HG02884 (cell line): ENCODE data around the gene PTPN11.
"Not testable (repeated sequence)": the region's sequence is repeated elsewhere in the genome, so short reads cannot be mapped to it uniquely, and the experiment has no call there.

Experiments used
- ATAC-seq: cut with Tn5 transposase; IDR thresholded peaks from one replicate; pipeline ENCODE4 v1.9.1; 2021; ENCODE audit warnings: mild to moderate bottlenecking, moderate library complexity; ENCODE audit not compliant: unreplicated experiment

The PTPN11 gene

DNA sequence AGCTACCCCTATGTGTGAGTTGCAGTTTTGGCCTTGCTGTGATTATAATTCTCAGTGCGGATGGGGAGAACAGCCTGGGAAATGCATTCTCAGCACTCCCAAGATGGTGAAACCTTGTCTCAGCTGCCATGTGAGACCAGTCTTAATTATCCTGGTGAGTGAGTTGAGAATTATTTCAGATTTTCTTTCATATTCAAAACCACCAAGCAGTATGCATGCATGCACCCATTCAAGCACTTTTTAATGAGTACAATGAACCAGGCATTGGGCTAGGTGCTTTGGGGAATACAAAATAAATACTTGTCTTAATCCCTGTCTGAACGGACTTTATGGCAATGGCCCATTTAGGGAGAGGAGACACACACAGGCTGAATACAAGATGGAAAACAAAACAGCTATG lies 94.7 kb downstream of the PTPN11 start:
- no peak for ATAC-seq

DNA sequence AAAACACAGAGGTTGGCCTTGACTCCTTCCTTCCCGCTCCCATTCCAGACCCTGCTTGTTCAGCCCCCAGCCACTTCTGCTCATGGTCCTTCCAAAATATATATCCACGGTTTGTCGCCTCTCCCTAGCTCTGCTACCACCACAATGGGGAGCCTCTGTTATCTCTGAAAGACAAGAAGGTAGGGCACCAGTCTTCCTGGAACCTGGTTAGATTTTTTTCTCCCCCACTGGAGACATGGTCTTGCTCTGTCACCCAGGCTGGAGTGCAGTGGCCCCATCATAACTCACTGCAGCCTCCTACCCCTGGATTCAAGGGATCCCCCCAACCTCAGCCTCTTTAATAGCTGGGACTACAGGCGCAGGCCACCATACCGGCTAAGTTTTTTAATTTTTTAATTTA lies 95.7 kb downstream of the PTPN11 start:
- no peak for ATAC-seq

DNA sequence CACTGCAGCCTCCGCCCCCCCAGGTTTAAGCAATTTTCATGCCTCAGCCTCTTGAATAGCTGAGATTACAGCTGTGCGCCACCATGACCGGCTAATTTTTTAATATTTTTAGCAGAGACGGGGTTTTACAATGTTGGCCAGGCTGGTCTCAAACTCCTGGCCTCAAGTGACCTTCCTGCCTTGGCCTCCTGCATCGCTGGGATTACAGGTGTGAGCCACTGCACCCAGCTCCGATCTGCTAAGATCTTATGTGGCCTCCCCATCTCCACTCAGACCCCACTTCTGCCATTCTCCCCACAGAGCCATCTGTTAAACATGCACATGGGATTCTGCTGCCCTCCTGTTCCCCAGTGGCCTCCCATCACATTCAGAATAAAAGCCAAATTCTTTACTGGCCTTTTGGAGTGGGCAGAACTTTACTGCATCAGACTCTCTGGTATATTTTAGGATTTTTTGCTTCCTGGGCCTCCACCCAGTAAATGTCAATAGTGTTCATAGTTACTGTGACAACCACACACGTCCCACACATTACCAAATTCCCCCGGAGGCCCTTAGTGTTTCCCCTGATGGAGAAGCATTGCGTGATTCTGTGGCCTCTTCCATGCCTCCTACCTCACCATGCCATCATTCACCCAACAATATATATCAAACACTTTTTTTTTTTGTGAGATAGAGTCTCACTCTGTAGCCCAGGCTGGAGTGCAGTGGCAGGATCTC lies 96.3 kb downstream of the PTPN11 start:
- ATAC-seq, result no peak

DNA sequence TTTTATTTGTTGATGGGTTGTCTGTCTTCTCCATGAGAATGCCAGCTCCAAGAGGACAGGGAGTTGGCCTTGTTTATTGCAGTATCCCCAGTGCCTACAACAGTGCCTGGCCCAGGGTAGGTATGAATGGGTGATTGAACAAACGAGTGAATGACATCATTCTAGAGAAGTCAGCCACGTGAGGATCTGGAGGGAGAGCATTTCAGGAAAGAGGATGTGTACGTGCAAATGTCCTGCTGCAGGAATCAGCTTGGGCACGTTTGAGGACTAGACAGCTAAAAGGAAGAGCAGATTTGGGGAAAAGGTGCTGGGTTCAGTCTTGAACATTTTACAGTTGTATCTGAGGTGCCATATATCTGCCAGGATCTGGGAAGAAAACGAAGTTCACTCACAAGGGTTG lies 97.1 kb downstream of the PTPN11 start:
- ATAC-seq, result no peak

DNA sequence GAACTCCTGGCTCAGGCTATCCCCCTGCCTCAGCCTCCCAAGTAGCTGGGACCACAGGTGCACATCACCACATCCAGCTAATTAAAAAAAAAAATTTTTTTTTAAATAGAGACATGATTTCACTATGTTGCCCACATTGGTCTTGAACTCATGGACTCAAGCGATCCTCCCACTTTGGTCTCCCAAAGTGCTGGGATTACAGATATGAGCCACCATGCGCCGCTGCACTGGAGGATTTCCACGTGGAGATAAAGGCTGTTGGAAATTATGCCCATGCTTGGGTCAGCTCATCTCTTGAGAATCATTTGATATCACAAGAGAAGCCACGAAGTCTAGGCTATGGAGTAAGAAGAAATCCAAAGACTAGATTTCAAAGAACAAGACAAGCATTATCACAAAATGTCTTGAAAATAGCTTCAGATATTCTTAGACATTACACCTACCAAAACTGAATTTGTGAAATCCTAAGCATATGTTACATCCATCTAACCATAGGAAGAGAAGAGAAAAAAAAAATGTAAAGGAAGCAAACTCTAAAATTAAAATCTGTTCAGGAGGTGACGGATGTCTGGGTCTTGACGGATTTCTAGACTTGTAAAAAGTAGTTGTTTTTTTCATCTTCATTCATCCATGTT lies 99.1 kb downstream of the PTPN11 start:
- no peak for ATAC-seq

DNA sequence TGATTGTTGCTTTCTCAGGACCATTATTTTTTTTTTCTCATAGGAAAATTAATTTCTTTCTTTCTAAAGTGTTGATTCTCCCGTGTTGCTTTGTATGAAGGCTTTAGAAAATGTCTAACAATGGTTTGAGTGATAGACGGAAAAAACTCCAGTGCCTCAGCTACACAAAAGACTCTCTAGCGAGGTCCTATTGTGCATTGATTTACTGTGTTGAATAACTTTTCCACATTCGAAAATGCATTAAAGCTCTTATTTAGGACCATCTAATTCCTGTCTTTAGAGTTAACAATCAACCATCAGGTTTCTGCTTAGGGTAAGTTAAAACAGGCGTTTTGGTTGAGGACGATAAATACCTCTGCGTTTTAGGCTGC lies 99.6 kb downstream of the PTPN11 start:
- ATAC-seq, result no peak

DNA sequence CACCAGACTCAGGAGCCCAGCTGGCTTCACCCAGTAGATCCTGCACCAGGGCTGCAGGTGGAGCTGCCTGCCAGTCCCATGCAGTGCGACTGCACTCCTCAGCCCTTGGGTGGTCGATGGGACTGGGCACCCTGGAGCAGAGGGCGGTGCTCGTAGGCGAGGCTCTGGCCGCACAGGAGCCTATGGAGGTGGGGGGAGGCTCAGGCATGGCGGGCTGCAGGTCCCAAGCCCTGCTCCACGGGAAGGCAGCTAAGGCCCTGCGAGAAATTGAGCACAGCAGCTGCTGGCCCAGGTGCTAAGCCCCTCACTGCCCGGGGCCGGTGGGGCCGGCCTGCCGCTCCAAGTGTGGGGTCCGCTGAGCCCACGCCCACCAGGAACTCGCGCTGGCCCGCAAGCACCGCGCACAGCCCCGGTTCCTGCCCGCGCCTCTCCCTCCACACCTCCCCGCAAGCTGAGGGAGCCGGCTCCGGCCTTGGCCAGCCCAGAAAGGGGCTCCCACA lies 101.1 kb downstream of the PTPN11 start:
- ATAC-seq, result not testable (repeated sequence)

DNA sequence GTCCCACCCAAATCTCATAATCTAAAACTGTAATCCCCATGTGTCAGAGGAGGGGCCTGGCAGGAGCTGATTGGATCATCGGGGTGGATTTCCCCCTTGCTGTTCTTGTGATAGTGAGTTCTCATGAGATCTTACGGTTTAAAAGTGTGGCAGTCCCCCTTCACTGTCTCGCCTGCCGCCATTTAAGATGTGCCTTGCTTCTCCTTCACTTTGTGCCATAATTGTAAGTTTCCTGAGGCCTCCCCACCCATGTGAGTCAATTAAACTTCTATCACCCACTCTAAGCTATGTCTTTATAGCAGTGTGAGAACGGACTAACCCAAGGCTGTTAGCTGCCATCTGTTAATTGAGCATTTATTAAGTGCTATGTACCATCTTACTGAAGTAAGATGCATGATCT lies 105.1 kb downstream of the PTPN11 start:
- no peak for ATAC-seq

DNA sequence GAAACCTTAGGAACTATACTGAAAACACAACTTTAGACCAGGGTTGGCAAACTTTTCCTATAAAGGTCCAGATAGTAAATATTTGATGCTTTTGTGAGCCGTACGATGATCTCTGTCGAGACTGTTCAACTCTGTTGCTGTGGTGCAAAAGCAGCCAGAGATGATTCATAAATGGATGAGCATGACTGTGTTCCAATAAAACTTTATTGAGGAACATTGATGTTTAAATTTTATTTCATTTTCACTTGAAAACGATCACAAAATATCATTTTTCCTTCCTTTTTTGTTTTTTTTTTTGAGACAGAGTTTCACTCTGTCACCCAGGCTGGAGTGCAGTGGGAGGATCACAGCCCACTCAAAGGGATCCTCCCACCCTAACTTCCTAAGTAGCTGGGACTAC lies 105.5 kb downstream of the PTPN11 start:
- ATAC-seq, result no peak

DNA sequence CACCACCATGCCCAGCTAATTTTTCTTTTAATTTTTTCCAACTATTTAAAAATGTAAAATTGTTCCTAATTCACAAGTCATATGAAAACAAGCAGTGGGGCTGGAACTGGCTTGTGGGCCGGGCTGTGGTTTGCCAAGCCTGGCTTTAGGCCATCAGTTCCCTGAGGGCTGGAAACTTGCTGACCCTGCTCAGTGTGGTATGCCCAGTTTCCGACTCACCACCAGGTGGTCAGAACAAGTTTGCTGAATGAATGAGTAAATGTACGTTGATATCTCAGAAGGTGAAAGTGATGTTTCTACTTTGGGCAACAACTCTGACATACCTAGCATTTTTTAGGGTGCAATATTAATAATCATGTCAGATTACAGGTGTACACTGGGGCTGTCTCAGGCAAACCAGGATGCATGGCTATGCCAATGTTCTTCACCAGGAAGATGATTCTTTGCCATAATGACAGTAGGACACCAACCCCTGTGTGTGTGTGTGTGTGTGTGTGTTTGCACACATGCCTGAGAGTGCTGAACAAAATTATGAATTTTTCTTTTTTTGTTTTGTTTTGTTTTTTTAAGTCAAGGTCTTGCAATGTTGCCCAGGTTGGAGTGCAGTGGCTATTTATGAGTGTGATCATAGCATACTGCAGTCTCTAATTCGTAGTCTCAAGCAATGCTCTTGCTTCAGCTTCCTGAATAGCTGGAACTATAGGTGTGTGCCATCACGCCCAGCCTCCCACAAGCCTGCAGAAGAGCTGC lies 106.1 kb downstream of the PTPN11 start:
- no peak for ATAC-seq

DNA sequence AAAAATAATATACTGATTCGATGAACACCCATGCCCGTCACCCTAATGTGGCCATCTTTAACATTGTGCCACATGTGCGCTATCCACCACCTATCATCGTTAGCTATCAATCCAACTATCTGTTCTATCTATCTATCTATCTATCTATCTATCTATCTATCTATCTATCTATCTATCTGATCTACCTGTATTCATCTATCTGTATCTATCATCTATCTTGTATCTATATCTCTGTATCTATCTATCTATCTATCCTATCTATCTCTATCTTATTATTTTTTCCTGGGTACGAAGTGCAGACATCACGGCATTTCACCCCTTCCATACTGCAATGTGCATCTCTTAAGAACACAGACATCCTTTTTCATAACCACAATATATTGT lies 106.7 kb downstream of the PTPN11 start:
- no peak for ATAC-seq

DNA sequence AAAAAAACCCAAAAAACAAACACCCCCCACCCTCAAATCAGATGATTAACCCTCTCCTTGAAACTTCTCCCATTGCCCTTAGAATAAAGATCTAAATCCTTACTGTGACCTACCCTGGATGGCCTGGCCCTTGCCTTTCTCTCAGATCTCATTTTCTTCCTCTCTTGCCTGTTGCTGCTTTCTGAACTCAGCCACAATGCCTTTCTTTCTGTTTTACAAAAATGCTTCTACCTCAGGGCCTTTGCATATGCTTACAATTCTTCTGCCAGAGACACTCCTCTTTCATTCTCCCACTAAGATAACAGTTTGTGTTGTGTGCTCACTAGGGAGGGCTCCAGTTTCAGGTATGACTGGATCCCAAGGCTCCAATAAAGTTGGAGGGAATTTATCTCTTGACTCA lies 108.3 kb downstream of the PTPN11 start:
- ATAC-seq, result no peak

DNA sequence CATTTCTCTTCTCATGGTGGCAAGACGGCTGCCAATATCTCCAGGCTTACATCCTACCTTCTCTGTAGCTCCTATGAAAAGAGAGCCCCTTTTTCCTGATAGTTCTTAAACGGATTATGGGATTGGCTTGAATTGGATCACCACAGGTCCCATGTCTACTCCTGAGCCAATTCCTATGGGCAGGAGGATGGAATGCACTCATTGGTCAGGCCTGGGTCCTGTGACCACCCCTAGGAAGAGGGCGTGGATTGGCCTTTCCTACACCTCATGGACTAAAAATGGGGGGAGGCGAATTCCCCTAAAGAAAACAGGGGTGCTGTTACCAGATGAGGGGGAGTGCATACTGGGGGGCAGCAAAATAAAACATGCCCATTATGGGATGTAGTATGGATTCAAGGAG lies 108.8 kb downstream of the PTPN11 start:
- no peak for ATAC-seq

DNA sequence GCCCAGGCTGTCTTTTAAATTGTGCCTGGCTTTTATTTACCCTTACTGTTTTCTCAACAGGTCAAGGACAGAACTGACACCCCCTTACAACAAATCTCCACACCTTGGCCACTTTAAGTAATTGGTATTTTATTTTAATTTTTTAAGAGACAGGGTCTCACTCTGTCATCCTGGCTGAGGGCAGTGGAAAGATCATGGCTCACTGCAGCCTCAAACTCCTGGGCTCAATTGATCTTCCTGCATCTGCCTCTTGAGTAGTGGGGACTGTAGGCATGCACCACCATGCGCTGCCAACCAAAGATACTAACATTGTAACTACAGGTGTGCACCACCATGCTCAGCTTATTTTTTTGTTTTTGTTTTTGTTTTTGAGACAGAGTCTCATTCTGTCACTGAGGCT lies 109.8 kb downstream of the PTPN11 start:
- ATAC-seq, result no peak

DNA sequence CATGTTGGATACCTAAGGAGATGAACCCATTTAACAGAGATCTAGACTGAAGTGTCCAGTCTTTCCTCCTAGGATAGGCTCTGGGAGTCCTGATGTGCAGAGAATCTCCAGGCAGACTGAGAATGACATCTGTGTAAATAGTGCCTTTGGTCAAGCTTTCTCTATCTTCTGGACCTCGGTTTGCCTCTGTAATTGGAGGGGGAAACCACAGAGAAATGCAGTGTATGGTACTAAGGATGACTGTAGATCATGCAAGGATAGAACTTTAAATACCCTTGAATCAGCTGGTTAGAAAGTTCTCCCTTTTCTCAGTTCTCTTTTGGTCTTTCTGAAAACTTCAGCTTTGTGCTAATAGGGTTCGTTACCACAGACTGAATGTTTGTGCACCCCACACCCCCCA lies 112.2 kb downstream of the PTPN11 start:
- no peak for ATAC-seq

DNA sequence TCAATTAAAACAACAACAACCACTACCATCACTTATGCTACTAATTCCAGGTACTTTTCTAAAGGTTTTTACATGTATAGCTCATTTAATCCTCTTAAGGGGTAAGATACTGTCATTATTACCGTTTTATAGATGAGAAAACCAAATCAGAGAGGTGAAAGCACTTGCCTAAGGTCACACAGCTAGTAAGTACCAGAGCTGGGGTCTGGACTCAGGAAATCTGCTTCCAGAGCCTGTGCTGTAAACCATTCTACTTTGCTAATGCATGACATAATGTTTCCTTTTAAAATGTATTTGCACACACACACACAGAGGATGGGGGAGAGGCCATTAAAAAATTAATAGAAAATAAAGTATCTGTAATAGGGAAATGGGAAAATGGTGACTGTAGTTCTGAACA lies 113.4 kb downstream of the PTPN11 start:
- no peak for ATAC-seq

DNA sequence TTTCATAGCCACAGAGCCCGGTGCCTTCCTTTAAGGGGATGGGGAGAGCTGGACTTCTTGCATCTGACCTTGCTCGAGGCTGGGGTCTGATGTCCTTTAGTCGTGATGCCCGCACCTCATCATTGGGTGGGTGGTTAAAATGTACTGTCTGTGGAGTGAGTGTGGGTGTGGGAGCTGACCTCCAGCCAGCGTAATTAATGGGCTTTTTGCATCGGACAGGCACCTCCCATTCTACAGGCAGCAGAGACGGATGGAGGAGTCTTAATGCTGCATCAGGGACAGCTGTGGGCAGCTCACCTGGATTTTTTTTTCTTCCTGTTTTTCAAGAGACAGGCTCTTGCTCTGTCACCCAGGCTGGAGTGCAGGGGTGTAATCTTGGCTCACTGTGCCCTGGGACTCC lies 114.8 kb downstream of the PTPN11 start:
- ATAC-seq, result no peak

DNA sequence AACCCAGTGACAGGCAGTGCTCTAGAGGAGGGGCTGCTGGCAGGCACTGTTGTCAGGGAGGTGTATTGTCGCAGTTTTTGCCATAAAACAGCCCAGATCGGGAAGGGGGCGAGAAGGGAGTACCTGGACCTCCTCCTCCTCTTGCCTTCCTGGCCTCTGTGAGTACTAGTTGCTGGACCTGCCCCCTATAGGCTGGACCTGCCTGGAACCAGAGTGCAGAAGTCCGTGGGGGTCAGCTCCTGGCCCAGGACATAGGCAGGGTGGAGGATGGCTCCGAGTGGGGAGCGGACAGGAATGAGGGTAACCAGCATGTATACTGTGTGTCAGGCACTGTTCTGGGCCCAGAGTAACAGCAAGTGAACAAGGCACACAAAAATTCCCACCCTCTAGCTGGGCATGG lies 116.3 kb downstream of the PTPN11 start:
- ATAC-seq, result no peak

DNA sequence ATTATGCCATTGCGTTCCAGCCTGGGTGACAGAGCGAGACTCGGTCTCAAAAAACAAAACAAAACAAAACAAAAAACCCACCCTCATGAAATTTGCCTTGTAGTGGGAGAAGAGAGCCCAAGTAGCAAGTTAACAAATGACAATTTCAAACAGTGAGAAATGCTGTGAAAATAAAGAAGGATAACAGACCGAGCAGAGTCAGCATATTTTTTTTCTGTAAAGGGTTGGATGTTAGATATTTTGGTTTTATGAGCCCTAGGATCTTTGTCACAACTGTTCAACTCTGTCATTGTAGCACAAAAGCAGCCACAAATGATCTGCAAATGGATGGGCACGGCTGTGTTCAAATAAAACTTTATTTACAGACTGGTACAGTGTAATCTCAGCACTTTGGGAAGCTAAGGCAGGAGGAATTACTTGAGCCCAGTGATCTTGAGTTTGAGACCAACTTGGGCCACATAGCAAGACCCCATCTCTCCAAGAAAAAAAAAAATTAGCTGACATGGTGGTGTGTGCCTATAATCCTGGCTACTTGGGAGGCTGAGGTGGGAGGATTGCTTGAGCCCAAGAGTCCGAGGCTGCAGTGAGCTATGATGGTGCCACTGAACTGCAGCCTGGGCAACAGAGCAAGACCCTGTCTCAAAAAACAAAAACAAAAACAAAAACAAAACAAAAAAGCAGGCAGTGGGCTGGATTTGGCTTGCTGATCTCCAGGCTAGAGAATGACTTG lies 117.1 kb downstream of the PTPN11 start:
- no peak for ATAC-seq

DNA sequence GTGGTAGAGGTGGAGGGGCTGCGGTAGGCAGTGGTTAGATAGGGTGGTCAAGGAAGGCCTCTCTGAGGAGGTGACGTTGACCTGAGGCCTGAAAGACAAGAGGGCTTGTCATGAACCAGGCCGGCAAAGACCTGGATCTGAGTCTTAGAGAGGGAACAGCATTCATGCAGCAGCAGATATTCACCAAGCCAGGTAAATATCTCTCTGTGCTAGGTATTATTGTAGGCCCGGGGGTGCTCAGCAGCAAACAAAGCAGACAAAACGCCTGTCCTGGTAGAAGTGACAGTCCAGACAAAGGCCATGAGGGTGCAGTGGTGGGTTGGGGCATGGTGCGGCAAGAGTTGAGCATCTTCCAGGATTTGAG lies 117.6 kb downstream of the PTPN11 start:
- ATAC-seq, result no peak

DNA sequence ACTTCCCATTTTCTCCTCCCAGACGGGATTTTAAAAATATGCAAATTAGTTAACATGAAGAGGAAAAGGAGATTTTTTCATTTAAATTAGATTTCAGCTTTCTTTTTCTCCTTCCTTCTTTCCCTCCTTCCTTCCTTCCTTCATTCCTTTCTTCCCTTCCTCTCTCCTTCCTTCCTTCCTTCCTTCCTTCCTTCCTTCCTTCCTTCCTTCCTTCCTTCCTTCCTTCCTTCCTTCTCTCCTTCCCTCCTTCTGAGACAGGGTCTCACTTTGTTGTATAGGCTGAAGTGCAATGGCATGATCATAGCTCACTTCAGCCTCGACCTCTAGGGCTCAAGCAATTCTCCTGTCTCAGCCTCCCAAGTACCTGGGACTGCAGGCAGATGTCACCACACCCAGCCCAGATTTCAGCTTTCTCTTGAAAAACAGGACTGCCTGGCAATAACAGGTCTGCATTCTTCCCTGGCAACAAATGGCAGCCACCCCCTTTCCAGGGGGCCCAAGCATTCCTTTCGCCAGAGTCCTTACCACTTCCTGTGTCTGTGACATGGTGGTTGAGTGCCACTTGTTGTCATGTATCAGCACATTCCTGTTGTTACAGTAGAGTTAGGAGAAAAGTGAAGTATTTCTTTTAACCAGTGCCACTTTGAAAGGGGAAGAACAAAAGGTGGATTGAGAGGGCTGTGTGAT lies 119.1 kb downstream of the PTPN11 start:
- ATAC-seq, result no peak
